Measurements from ENCODE around the gene TBCD.

Gene TBCD

GRCh38 chr17:82835766-82836512, 84.1 kb downstream of the TBCD start:
- FAIRE-seq = no peak

GRCh38 chr17:82836823-82837357, 85.0 kb downstream of the TBCD start:
- no peak for FAIRE-seq

- FAIRE-seq = no peak
Observed at GRCh38 chr17:82837586-82838320, 85.9 kb downstream of the TBCD start.

GRCh38 chr17:82838386-82839063, 86.7 kb downstream of the TBCD start:
- FAIRE-seq = no peak

- no peak for FAIRE-seq
Observed at GRCh38 chr17:82839617-82840292, 87.9 kb downstream of the TBCD start, which contains the start of gene ZNF750. TSS of gene ZNF750 (minus strand) at chr17:82840022. CDS start at chr17:82832454, 7,568 bp downstream.

GRCh38 chr17:82840431-82840831, 88.6 kb downstream of the TBCD start:
- FAIRE-seq = no peak

- FAIRE-seq = no peak
Observed at GRCh38 chr17:82841921-82842596, 90.2 kb downstream of the TBCD start.

GRCh38 chr17:82843904-82844680, 92.2 kb downstream of the TBCD start:
- FAIRE-seq = no peak

- no peak for FAIRE-seq
Observed at GRCh38 chr17:82844796-82845162, 92.9 kb downstream of the TBCD start.

- FAIRE-seq = no peak
Observed at GRCh38 chr17:82845163-82845807, 93.4 kb downstream of the TBCD start.

GRCh38 chr17:82846061-82846691, 94.3 kb downstream of the TBCD start:
- FAIRE-seq = no peak

- FAIRE-seq = no peak
Observed at GRCh38 chr17:82848022-82848592, 96.2 kb downstream of the TBCD start.

- no peak for FAIRE-seq
Observed at GRCh38 chr17:82849076-82849945, 97.4 kb downstream of the TBCD start.

GRCh38 chr17:82851381-82851780, 99.5 kb downstream of the TBCD start:
- no peak for FAIRE-seq

- no peak for FAIRE-seq
Observed at GRCh38 chr17:82854226-82854625, 102.4 kb downstream of the TBCD start.

- no peak for FAIRE-seq
Observed at GRCh38 chr17:82856361-82856760, 104.5 kb downstream of the TBCD start.

GRCh38 chr17:82858376-82859126, 106.7 kb downstream of the TBCD start:
- FAIRE-seq = no peak
